H9 (cell line): ENCODE results near the gene DECR2. TPM values are rescaled to one million over a fixed set of nuclear protein-coding genes. Genes with fewer than 3 reads are reported as not detected.
A peak's percentile ranks its signal among the peaks of the same experiment; 100 is the strongest.

Experiments used
- DNase-seq: peaks from one replicate; pipeline ENCODE4 v3.0.0-alpha.2; 2017
- H2AFZ ChIP-seq: one replicate; pipeline ENCODE4 v1.6.1; 2013; ENCODE audit warnings: mild to moderate bottlenecking, low read length, control low read depth, moderate library complexity
- H2AK5ac ChIP-seq: 2 replicates; pipeline ENCODE4 v1.6.1; 2013; ENCODE audit warnings: low read length, control low read depth, mixed read lengths; ENCODE audit not compliant: insufficient read length
- H2BK120ac ChIP-seq: one replicate; pipeline ENCODE4 v1.6.1; 2013; ENCODE audit warnings: low read depth, mild to moderate bottlenecking, low read length, control low read depth, inconsistent platforms; ENCODE audit not compliant: poor library complexity, severe bottlenecking
- H2BK12ac ChIP-seq: 2 replicates; pipeline ENCODE4 v1.6.1; 2013; ENCODE audit warnings: low read length, control low read depth, mixed read lengths, low read depth; ENCODE audit not compliant: insufficient read length
- H2BK15ac ChIP-seq: 2 replicates; pipeline ENCODE4 v1.6.1; 2013; ENCODE audit warnings: low read depth, low read length, control low read depth
- H2BK20ac ChIP-seq: one replicate; pipeline ENCODE4 v1.6.1; 2013; ENCODE audit warnings: low read depth, mild to moderate bottlenecking, low read length, control low read depth, inconsistent platforms; ENCODE audit not compliant: poor library complexity, severe bottlenecking
- H2BK5ac ChIP-seq: 2 replicates; pipeline ENCODE4 v1.6.1; 2013; ENCODE audit warnings: low read length, control low read depth, mixed read lengths; ENCODE audit not compliant: insufficient read length
- H3K14ac ChIP-seq: 2 replicates; pipeline ENCODE4 v1.6.1; 2013; ENCODE audit warnings: low read length, control low read depth; ENCODE audit not compliant: insufficient read depth
- H3K18ac ChIP-seq: 2 replicates; pipeline ENCODE4 v1.6.1; 2013; ENCODE audit warnings: low read depth, mild to moderate bottlenecking, mixed read lengths, low read length, control low read depth; ENCODE audit not compliant: insufficient read length
- H3K23ac ChIP-seq: 2 replicates; pipeline ENCODE4 v1.6.1; 2013; ENCODE audit warnings: low read length, control low read depth, mixed read lengths, low read depth; ENCODE audit not compliant: insufficient read length
- H3K23me2 ChIP-seq: 2 replicates; pipeline ENCODE4 v1.6.1; 2013; ENCODE audit warnings: low read depth, mild to moderate bottlenecking, mixed read lengths, low read length, control low read depth; ENCODE audit not compliant: insufficient read length, poor library complexity, severe bottlenecking
- H3K27ac ChIP-seq: 2 replicates; pipeline ENCODE4 v1.5.1; 2013; ENCODE audit warnings: low read length, control low read depth, mixed read lengths, low read depth; ENCODE audit not compliant: insufficient read length
- H3K27me3 ChIP-seq: 2 replicates; pipeline ENCODE4 v1.6.1; 2013; ENCODE audit warnings: low read length, control low read depth, inconsistent platforms; ENCODE audit not compliant: insufficient read depth
- H3K4ac ChIP-seq: 2 replicates; pipeline ENCODE4 v1.6.1; 2013; ENCODE audit warnings: low read depth, mild to moderate bottlenecking, control low read depth, inconsistent platforms, low read length, moderate library complexity
- H3K4me1 ChIP-seq: 2 replicates; pipeline ENCODE4 v1.6.1; 2013; ENCODE audit warnings: low read length, control low read depth, inconsistent platforms; ENCODE audit not compliant: insufficient read depth
- H3K4me2 ChIP-seq: 2 replicates; pipeline ENCODE4 v1.6.1; 2013; ENCODE audit warnings: low read length, control low read depth, mixed read lengths; ENCODE audit not compliant: insufficient read length, insufficient read depth
- H3K56ac ChIP-seq: 2 replicates; pipeline ENCODE4 v1.6.1; 2013; ENCODE audit warnings: low read depth, mild to moderate bottlenecking, mixed read lengths, low read length, control low read depth; ENCODE audit not compliant: insufficient read length
- H3K79me1 ChIP-seq: 2 replicates; pipeline ENCODE4 v1.6.1; 2013; ENCODE audit warnings: low read depth, mild to moderate bottlenecking, moderate library complexity, low read length, control low read depth, inconsistent platforms; ENCODE audit not compliant: insufficient read depth, poor library complexity, severe bottlenecking
- H3K79me2 ChIP-seq: 2 replicates; pipeline ENCODE4 v1.6.1; 2013; ENCODE audit warnings: low read length, control low read depth, inconsistent platforms; ENCODE audit not compliant: insufficient read depth
- H3K9ac ChIP-seq: 2 replicates; pipeline ENCODE4 v1.6.1; 2013; ENCODE audit warnings: low read length, control low read depth, mixed read lengths; ENCODE audit not compliant: insufficient read length; ENCODE audit errors: extremely low read depth
- H3K9me3 ChIP-seq: one replicate; pipeline ENCODE4 v1.6.1; 2013; ENCODE audit warnings: low read depth, low read length, inconsistent platforms; ENCODE audit not compliant: control insufficient read depth
- H3T11ph ChIP-seq: one replicate; pipeline ENCODE4 v1.6.1; 2013; ENCODE audit warnings: mild to moderate bottlenecking, low read length, control low read depth, inconsistent platforms
- H4K20me1 ChIP-seq: one replicate; pipeline ENCODE4 v1.6.1; 2013; ENCODE audit not compliant: control insufficient read depth, insufficient read length, insufficient read depth
- H4K5ac ChIP-seq: 2 replicates; pipeline ENCODE4 v1.6.1; 2013; ENCODE audit warnings: low read depth, mild to moderate bottlenecking, mixed read lengths, low read length, control low read depth; ENCODE audit not compliant: insufficient read length
- H4K8ac ChIP-seq: replicated peaks from 2 replicates; pipeline ENCODE4 v1.6.1; 2013; ENCODE audit warnings: low read length, control low read depth, mixed read lengths, low read depth; ENCODE audit not compliant: insufficient read length
- H4K91ac ChIP-seq: 2 replicates; pipeline ENCODE4 v1.6.1; 2013; ENCODE audit warnings: low read depth, mild to moderate bottlenecking, moderate library complexity, mixed read lengths, low read length, control low read depth; ENCODE audit not compliant: insufficient read length
- H3K27ac Mint-ChIP-seq, 3 experiments: 2 replicates in 2 of 3; 3 replicates in 1 of 3; pipeline ENCODE4 v1.8.0; 2020 to 2021; ENCODE audit warnings: mixed read lengths in 3 of 3, mild to moderate bottlenecking in 1 of 3, moderate library complexity in 1 of 3
- H3K27me3 Mint-ChIP-seq: 2 replicates; pipeline ENCODE4 v1.8.0; 2021; ENCODE audit warnings: low read depth, mild to moderate bottlenecking, moderate library complexity, mixed read lengths
- H3K36me3 Mint-ChIP-seq, 3 experiments: 2 replicates in 2 of 3; 3 replicates in 1 of 3; pipeline ENCODE4 v1.8.0; 2020 to 2021; ENCODE audit warnings: low read depth in 3 of 3, mixed read lengths in 3 of 3; ENCODE audit not compliant: insufficient read depth in 1 of 3
- H3K4me1 Mint-ChIP-seq, 2 experiments: 2 replicates each; pipeline ENCODE4 v1.8.0; 2020; ENCODE audit warnings: mixed read lengths in 2 of 2
- H3K4me3 Mint-ChIP-seq, 2 experiments: 2 replicates in 1 of 2; 3 replicates in 1 of 2; pipeline ENCODE4 v1.8.0; 2020 to 2021; ENCODE audit warnings: mild to moderate bottlenecking in 2 of 2, mixed read lengths in 2 of 2, moderate library complexity in 1 of 2
- H3K9me3 Mint-ChIP-seq, 2 experiments: 2 replicates in 1 of 2; 3 replicates in 1 of 2; pipeline ENCODE4 v1.8.0; 2020; ENCODE audit warnings: mild to moderate bottlenecking in 2 of 2, mixed read lengths in 2 of 2, moderate library complexity in 1 of 2
- WGBS: extraction: QIAGEN DNeasy Blood & Tissue Kit; methylation state at CpG from one replicate; pipeline ENCODE4 v1.1.7; 2013; ENCODE audit warnings: missing lambda C conversion rate, low lambda C conversion rate, mixed read lengths; ENCODE audit not compliant: insufficient read length; ENCODE audit errors: extremely low coverage; 5-methylcytosine and 5-hydroxymethylcytosine counted together
- total RNA-seq: library from RNA; stranded (reverse); gene quantifications from 2 replicates; pipeline ENCODE4 v1.2.1, GENCODE V29; 2021
- TF ChIP-seq, protein P1 (sequence below): fragments of 200-600 bp; sonication (generic); conservative IDR thresholded peaks from 3 replicates; pipeline ENCODE4 v1.8.0; 2021; ENCODE audit warnings: antibody characterized with exemption, mild to moderate bottlenecking

Gene DECR2
- total RNA-seq, 1 experiment from 2014 or later, result 39.3 TPM

DNA sequence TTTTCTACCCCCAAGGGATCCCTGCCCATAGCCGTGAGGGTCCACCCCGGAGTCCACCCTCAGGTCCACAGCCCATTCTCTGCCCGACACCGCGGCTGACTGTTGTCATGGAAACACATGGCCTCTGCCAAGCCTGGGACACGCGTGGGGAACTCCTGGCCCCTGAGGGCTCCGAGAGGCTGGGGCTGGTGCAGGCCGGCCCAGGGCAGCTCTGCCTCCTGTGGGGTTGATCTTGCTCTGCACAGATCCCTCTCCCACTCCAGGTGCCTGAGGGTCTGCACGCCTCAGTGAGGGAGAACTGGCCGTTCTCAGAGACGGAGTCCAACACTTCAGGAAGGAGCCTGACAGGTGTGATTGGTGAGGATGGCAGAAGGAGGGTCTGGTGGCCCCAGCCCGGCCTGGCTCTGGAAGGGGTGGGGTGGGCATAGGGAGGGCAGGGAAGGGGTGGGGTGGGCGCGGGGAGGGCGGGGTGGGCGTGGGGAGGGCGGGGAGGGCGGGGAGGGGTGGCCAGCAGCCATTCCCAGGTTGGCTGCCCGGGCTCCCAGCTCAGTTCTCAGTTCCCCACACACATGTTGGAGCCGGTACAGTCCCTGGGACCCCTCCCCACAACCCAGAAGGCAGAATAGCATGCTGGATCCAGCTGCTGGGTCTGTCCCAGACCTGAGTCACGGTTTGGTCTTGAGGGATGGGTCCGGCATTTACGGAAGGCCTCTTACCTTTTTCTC is 37.8 kb upstream of the DECR2 start:
- no peak overlapping the region for H3K23ac ChIP-seq
- no peak overlapping the region for H3K56ac ChIP-seq
- H4K20me1 ChIP-seq, result no peaks in the 10 kb centered on the region
- WGBS, result no CpG with 5 or more reads among the region's 24 CpGs
- no peaks in the 10 kb centered on the region for H3K79me1 ChIP-seq
- no peak overlapping the region for H2AFZ ChIP-seq
- Mint-ChIP-seq H3K27me3 (peaks cover 9% of the 10 kb centered on the region), H3K27ac (peak overlapping the region in 1 of 3 experiments; percentile 67; a peak in 1 of 7 replicates), H3K9me3 (no peaks in the 10 kb centered on the region), H3K4me1 (peaks cover 4 to 12% of the 10 kb centered on the region in 2 experiments; a peak in 3 of 4 replicates), H3K36me3 (peaks cover 3 to 21% (median 21%) of the 10 kb centered on the region in 3 experiments; a peak in 6 of 7 replicates), H3K4me3 (no peak overlapping the region)
- H2AK5ac ChIP-seq, result no peak overlapping the region
- no peak overlapping the region for H2BK15ac ChIP-seq
- no peak overlapping the region for H2BK5ac ChIP-seq
- H3K18ac ChIP-seq, result no peak overlapping the region
- H3K27me3 ChIP-seq, result no peaks in the 10 kb centered on the region
- H3K4me2 ChIP-seq, result no peak overlapping the region
- H4K8ac ChIP-seq, result no peak overlapping the region
- H3K79me2 ChIP-seq, result no peaks in the 10 kb centered on the region
- TF ChIP-seq, protein P1, sequence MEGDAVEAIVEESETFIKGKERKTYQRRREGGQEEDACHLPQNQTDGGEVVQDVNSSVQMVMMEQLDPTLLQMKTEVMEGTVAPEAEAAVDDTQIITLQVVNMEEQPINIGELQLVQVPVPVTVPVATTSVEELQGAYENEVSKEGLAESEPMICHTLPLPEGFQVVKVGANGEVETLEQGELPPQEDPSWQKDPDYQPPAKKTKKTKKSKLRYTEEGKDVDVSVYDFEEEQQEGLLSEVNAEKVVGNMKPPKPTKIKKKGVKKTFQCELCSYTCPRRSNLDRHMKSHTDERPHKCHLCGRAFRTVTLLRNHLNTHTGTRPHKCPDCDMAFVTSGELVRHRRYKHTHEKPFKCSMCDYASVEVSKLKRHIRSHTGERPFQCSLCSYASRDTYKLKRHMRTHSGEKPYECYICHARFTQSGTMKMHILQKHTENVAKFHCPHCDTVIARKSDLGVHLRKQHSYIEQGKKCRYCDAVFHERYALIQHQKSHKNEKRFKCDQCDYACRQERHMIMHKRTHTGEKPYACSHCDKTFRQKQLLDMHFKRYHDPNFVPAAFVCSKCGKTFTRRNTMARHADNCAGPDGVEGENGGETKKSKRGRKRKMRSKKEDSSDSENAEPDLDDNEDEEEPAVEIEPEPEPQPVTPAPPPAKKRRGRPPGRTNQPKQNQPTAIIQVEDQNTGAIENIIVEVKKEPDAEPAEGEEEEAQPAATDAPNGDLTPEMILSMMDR, result no peak
- H3K4ac ChIP-seq, result no peak overlapping the region
- H3K14ac ChIP-seq, result no peak overlapping the region
- no peak overlapping the region for H4K5ac ChIP-seq
- no peak overlapping the region for H3T11ph ChIP-seq
- no peaks in the 10 kb centered on the region for H3K9me3 ChIP-seq
- no peak overlapping the region for H3K9ac ChIP-seq
- no peak for DNase-seq
- H2BK12ac ChIP-seq, result no peak overlapping the region
- no peak overlapping the region for H2BK120ac ChIP-seq
- no peak overlapping the region for H3K27ac ChIP-seq
- H3K4me1 ChIP-seq, result no peaks in the 10 kb centered on the region
- H3K23me2 ChIP-seq, result no peaks in the 10 kb centered on the region
- H2BK20ac ChIP-seq, result no peak overlapping the region
- no peak overlapping the region for H4K91ac ChIP-seq
